Hepatocyte (in vitro differentiated cells): ENCODE data around the gene ITGA11. TPM values are rescaled to one million over a fixed set of nuclear protein-coding genes. Genes with fewer than 3 reads are reported as not detected.

Experiments
- DNase-seq: peaks from one replicate; pipeline ENCODE4 v3.0.0-alpha.2; 2016; ENCODE audit warnings: low spot score
- H2AFZ ChIP-seq: fragments of 200-600 bp; sonication (generic); 2 replicates; pipeline ENCODE4 v1.6.0; 2016; ENCODE audit warnings: antibody characterized with exemption, mild to moderate bottlenecking
- H3K27ac ChIP-seq: fragments of 200-600 bp; sonication (generic); 2 replicates; pipeline ENCODE4 v1.5.1; 2016; ENCODE audit warnings: mild to moderate bottlenecking
- H3K27me3 ChIP-seq: fragments of 200-600 bp; sonication (generic); 2 replicates; pipeline ENCODE4 v1.6.1; 2016
- H3K36me3 ChIP-seq: fragments of 200-600 bp; sonication (generic); replicated peaks from 2 replicates; pipeline ENCODE4 v1.5.1; 2016; ENCODE audit warnings: low read depth; ENCODE audit not compliant: insufficient read depth
- H3K4me1 ChIP-seq: fragments of 200-600 bp; sonication (generic); 2 replicates; pipeline ENCODE4 v1.5.1; 2016; ENCODE audit warnings: mild to moderate bottlenecking, moderate library complexity; ENCODE audit not compliant: insufficient read depth
- H3K4me2 ChIP-seq: fragments of 200-600 bp; sonication (generic); 2 replicates; pipeline ENCODE4 v1.6.0; 2016
- H3K4me3 ChIP-seq: fragments of 200-600 bp; sonication (generic); 2 replicates; pipeline ENCODE4 v1.5.1; 2016; ENCODE audit warnings: mild to moderate bottlenecking
- H3K79me2 ChIP-seq: fragments of 200-600 bp; sonication (generic); 2 replicates; pipeline ENCODE4 v1.6.0; 2017; ENCODE audit warnings: mild to moderate bottlenecking
- H3K9me2 ChIP-seq: fragments of 200-600 bp; sonication (generic); replicated peaks from 2 replicates; pipeline ENCODE4 v1.6.0; 2017; ENCODE audit warnings: mild to moderate bottlenecking; ENCODE audit not compliant: insufficient read depth
- H3K9me3 ChIP-seq: fragments of 200-600 bp; sonication (generic); 2 replicates; pipeline ENCODE4 v1.5.1; 2016; ENCODE audit warnings: low read depth, mild to moderate bottlenecking
- H4K20me1 ChIP-seq: fragments of 200-600 bp; sonication (generic); 2 replicates; pipeline ENCODE4 v1.6.0; 2016; ENCODE audit warnings: mild to moderate bottlenecking; ENCODE audit not compliant: insufficient read depth, poor library complexity, severe bottlenecking
- CTCF ChIP-seq: fragments of 200-600 bp; sonication (generic); IDR thresholded peaks from 2 replicates; pipeline ENCODE4 v1.5.1; 2016; ENCODE audit warnings: antibody characterized with exemption, mild to moderate bottlenecking; ENCODE audit not compliant: poor library complexity
- EZH2 ChIP-seq: fragments of 200-600 bp; sonication (generic); IDR thresholded peaks from 2 replicates; pipeline ENCODE4 v1.6.1; 2016; ENCODE audit warnings: antibody characterized with exemption, mild to moderate bottlenecking, borderline replicate concordance
- EZH2phosphoT487 ChIP-seq: fragments of 200-600 bp; sonication (generic); IDR thresholded peaks from one replicate; pipeline ENCODE4 v1.6.1; 2018; ENCODE audit warnings: antibody characterized with exemption, mild to moderate bottlenecking, low read depth, moderate library complexity; ENCODE audit not compliant: unreplicated experiment, severe bottlenecking
- WGBS: methylation state at CpG from one replicate; pipeline ENCODE4 v1.1.6; 2016; ENCODE audit warnings: low lambda C conversion rate; ENCODE audit errors: missing lambda C conversion rate; 5-methylcytosine and 5-hydroxymethylcytosine counted together
- polyA plus RNA-seq: library from polyadenylated mRNA; unstranded; fragments of >200 nt; fragmentation: Nextera tagmentation; extraction: Ambion mirVana; gene quantifications from 2 replicates; pipeline ENCODE4 v1.2.1, GENCODE V29; 2016
- total RNA-seq: library from RNA; depleted of rRNA; stranded (reverse); fragments of >200 nt; gene quantifications from 2 replicates; pipeline ENCODE4 v1.2.3, GENCODE V29; 2014

ITGA11 gene
- total RNA-seq (4.7 and 9.7 TPM in 2 replicates), polyA plus RNA-seq (19.2 and 19.6 TPM in 2 replicates)

- peak; percentile 79 for DNase-seq
- H3K9me3 ChIP-seq, result no peaks in the 10 kb centered on the region
- peak within 1 kb of the TSS; percentile 99 for H3K4me2 ChIP-seq
- H4K20me1 ChIP-seq, result no peaks in the 10 kb centered on the region
- WGBS, result 2% methylated on average over 46 of the region's 49 CpGs
- H3K27ac ChIP-seq, result no peak within 1 kb of the TSS
- H3K9me2 ChIP-seq, result no peaks in the 10 kb centered on the region
- peak within 1 kb of the TSS; percentile 51 for H3K4me3 ChIP-seq
- H3K36me3 ChIP-seq, result no peaks in the 10 kb centered on the region
- H3K27me3 ChIP-seq, result peaks cover 48% of the 10 kb centered on the region
- TF ChIP-seq CTCF (no peak), EZH2 (peak; percentile 48), EZH2phosphoT487 (no peak)
- H3K4me1 ChIP-seq, result peaks cover 12% of the 10 kb centered on the region
- peak within 1 kb of the TSS; percentile 43 for H2AFZ ChIP-seq
- no peaks in the 10 kb centered on the region for H3K79me2 ChIP-seq
These were observed at the start of gene ITGA11 for GRCh38 chr15:68431792-68432401. Gene ITGA11, minus strand, starts transcription at chr15:68432163. Its CDS starts 97 bp downstream, at chr15:68432066.

GRCh38 chr15:68481321-68481720 is 49.4 kb upstream of the ITGA11 start:
- no peaks in the 10 kb centered on the region for H3K9me3 ChIP-seq
- WGBS, result 90% methylated on average over 3 of the region's 3 CpGs
- H4K20me1 ChIP-seq, result no peaks in the 10 kb centered on the region
- no peaks in the 10 kb centered on the region for H3K9me2 ChIP-seq
- TF ChIP-seq EZH2phosphoT487 (no peak), EZH2 (no peak), CTCF (no peak)
- H3K27ac ChIP-seq, result no peak overlapping the region
- H2AFZ ChIP-seq, result no peak overlapping the region
- DNase-seq, result no peak
- no peaks in the 10 kb centered on the region for H3K27me3 ChIP-seq
- no peaks in the 10 kb centered on the region for H3K4me1 ChIP-seq
- no peak overlapping the region for H3K4me2 ChIP-seq
- no peaks in the 10 kb centered on the region for H3K36me3 ChIP-seq
- H3K79me2 ChIP-seq, result no peaks in the 10 kb centered on the region
- no peak overlapping the region for H3K4me3 ChIP-seq

- Histone ChIP-seq H3K9me2 (no peaks in the 10 kb centered on the region), H3K79me2 (no peaks in the 10 kb centered on the region), H3K4me3 (no peak overlapping the region), H3K4me1 (no peaks in the 10 kb centered on the region), H4K20me1 (no peaks in the 10 kb centered on the region), H2AFZ (no peak overlapping the region), H3K36me3 (no peaks in the 10 kb centered on the region), H3K27me3 (no peaks in the 10 kb centered on the region), H3K27ac (no peak overlapping the region), H3K4me2 (no peak overlapping the region), H3K9me3 (no peaks in the 10 kb centered on the region)
- no peak for DNase-seq
- TF ChIP-seq EZH2 (no peak), CTCF (no peak), EZH2phosphoT487 (no peak)
- 82% methylated on average over 5 of the region's 5 CpGs for WGBS
These were observed 48.3 kb upstream of the ITGA11 start for GRCh38 chr15:68480296-68480695.
